ENCODE data around the gene CUL5. TPM values are rescaled to one million over a fixed set of nuclear protein-coding genes. Genes with fewer than 3 reads are reported as not detected.
"Not testable (repeated sequence)": the region's sequence is repeated elsewhere in the genome, so short reads cannot be mapped to it uniquely, and the experiment has no call there.

CUL5 gene
- total and polyA plus RNA-seq, 7 experiments from 2014 or later, result 32.3 to 59.7 (median 39.2) TPM

DNA sequence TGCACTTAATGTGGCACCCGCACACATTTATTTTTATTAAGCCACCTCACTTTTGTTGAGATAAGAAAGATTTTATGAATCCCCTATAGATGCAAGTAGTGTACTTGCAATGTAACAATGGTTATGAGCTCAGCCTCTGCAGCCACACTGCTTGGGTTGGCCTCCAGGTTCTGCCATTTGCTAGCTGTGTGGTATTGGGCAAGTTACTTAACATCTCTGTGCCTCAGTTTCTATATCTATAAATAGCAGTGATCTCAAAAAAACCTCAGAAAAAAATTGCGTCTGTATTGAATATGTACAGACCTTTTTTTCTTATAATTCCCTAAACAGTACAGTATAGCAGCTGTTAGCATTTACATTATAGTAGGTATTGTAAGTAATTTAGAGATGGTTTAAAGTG is 10.0 kb downstream of the CUL5 start:
- Mint-ChIP-seq H3K4me3 (peak overlapping the region in 3 of 10 donors; percentile 21 to 56 (median 39)), H3K4me1 (peaks cover 21 to 78% (median 31%) of the 10 kb centered on the region in 7 donors), H3K27ac (no peak overlapping the region), H3K27me3 (no peaks in the 10 kb centered on the region), H3K36me3 (peaks cover 0 to 32% (median 4%) of the 10 kb centered on the region in 5 donors), H3K9me3 (no peaks in the 10 kb centered on the region)
- Histone ChIP-seq H3K27me3 (ENCODE audit: control insufficient read depth in 2 of 2, insufficient read depth in 2 of 2, low read length in 2 of 2) (no peaks in the 10 kb centered on the region), H3K36me3 (ENCODE audit: control insufficient read depth in 2 of 3, insufficient read depth in 3 of 3, low read length in 3 of 3) (peaks cover 0 to 7% (median 0%) of the 10 kb centered on the region in 3 experiments), H3K4me3 (ENCODE audit: low read length) (no peak overlapping the region), H3K4me1 (ENCODE audit: control insufficient read depth in 2 of 2, insufficient read depth in 2 of 2, low read length in 2 of 2) (peaks cover 0 to 8% of the 10 kb centered on the region in 2 donors), H3K9me3 (ENCODE audit: control insufficient read depth in 2 of 3, low read length in 3 of 3) (no peaks in the 10 kb centered on the region), H3K27ac (ENCODE audit: low read depth, low read length) (no peak overlapping the region)
- ATAC-seq (no peak), DNase-seq (no peak)
- intact Hi-C loops (cut with micrococcal nuclease), result no loop called here
- ChIA-PET CTCF (interaction anchor here (0.7 kb wide), 1 partner anchor 627 kb away, joined by 6 read pairs; no protein-coding TSS in a partner anchor), POLR2A (no interaction called here)

DNA sequence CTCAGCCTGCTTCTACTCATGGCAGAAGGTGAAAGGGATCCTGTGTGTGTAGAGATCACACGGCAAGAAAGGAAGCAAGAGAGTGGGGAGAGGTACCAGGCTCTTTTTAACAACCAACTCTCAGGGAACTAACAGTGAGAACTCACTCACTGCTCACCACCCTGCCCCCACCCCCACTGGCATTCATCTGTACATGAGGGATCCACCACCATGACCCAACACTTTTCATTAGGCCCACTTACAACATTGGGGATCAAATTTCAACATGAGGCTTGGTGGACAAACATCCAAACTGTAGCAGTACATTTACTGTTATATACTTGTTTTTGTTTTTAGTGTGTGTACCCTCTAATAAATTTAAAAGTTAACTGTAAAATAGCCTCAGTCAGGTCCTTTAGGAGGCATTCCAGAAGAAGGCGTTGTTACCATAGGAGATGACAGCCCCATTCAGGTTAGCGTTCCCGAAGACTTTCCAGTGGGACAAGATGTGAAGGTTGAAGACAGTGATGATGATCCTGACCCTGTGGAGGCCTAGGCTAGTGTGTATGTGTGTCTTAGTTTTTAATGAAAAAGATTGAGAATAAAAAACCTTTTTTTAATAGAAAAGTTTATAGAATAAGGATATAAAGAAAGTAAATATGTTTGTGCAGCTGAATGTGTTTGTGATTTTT is 11.3 kb downstream of the CUL5 start:
- CTCF ChIA-PET, result interaction anchor here (0.7 kb wide), 1 partner anchor 525 kb away, joined by 3 read pairs; no protein-coding TSS in a partner anchor
- Mint-ChIP-seq H3K36me3 (peaks cover 0 to 36% (median 4%) of the 10 kb centered on the region in 5 donors), H3K9me3 (no peaks in the 10 kb centered on the region), H3K27me3 (no peaks in the 10 kb centered on the region), H3K4me3 (peak overlapping the region in 6 of 10 donors; percentile 22 to 64 (median 38)), H3K4me1 (peaks cover 29 to 89% (median 42%) of the 10 kb centered on the region in 7 donors), H3K27ac (peak overlapping the region in 1 of 9 donors; percentile 76)
- intact Hi-C loops (cut with micrococcal nuclease), result no loop called here
- Histone ChIP-seq H3K4me3 (ENCODE audit: low read length) (no peak overlapping the region), H3K27me3 (ENCODE audit: control insufficient read depth in 2 of 2, insufficient read depth in 2 of 2, low read length in 2 of 2) (no peaks in the 10 kb centered on the region), H3K36me3 (ENCODE audit: control insufficient read depth in 2 of 3, insufficient read depth in 3 of 3, low read length in 3 of 3) (peaks cover 0 to 7% (median 0%) of the 10 kb centered on the region in 3 experiments), H3K9me3 (ENCODE audit: control insufficient read depth in 2 of 3, low read length in 3 of 3) (no peaks in the 10 kb centered on the region), H3K4me1 (ENCODE audit: control insufficient read depth in 2 of 2, insufficient read depth in 2 of 2, low read length in 2 of 2) (peaks cover 0 to 14% of the 10 kb centered on the region in 2 donors), H3K27ac (ENCODE audit: low read depth, low read length) (no peak overlapping the region)
- ATAC-seq (peak; percentile 24), DNase-seq (no peak)
- POLR2A ChIA-PET, result no interaction called here

- H3K27me3 Mint-ChIP-seq, result no peaks in the 10 kb centered on the region
- intact Hi-C loops (cut with micrococcal nuclease), result no loop called here
- peaks cover 28 to 76% (median 69%) of the 10 kb centered on the region in 7 donors for H3K4me1 Mint-ChIP-seq
- no peak for DNase-seq
- peak overlapping the region in 3 of 10 donors; percentile 5 to 16 (median 9) for H3K4me3 Mint-ChIP-seq
- no peak for ATAC-seq
- H3K27me3 ChIP-seq (ENCODE audit: control insufficient read depth in 2 of 2, insufficient read depth in 2 of 2, low read length in 2 of 2), result no peaks in the 10 kb centered on the region
- peak overlapping the region in 5 of 9 donors; percentile 12 to 71 (median 35) for H3K27ac Mint-ChIP-seq
- peaks cover 0 to 18% of the 10 kb centered on the region in 2 donors for H3K4me1 ChIP-seq (ENCODE audit: control insufficient read depth in 2 of 2, insufficient read depth in 2 of 2, low read length in 2 of 2)
- H3K36me3 Mint-ChIP-seq, result peaks cover 7 to 31% (median 21%) of the 10 kb centered on the region in 5 donors
- H3K9me3 Mint-ChIP-seq, result peaks cover 0 to 4% (median 0%) of the 10 kb centered on the region in 11 donors
- H3K36me3 ChIP-seq (ENCODE audit: control insufficient read depth in 2 of 3, insufficient read depth in 3 of 3, low read length in 3 of 3), result peaks cover 0 to 2% (median 0%) of the 10 kb centered on the region in 3 experiments
- H3K9me3 ChIP-seq (ENCODE audit: control insufficient read depth in 2 of 3, low read length in 3 of 3), result no peaks in the 10 kb centered on the region
- no peak overlapping the region for H3K27ac ChIP-seq (ENCODE audit: low read depth, low read length)
- no peak overlapping the region for H3K4me3 ChIP-seq (ENCODE audit: low read length)
- ChIA-PET POLR2A (interaction anchor here (1.2 kb wide), 1 partner anchor 17 kb away, joined by 3 read pairs; the partner anchor contains the start of gene CUL5), CTCF (no interaction called here)
These were observed 16.8 kb downstream of the CUL5 start for GRCh38 chr11:108025387-108026080.

GRCh38 chr11:108027057-108027456 is 18.4 kb downstream of the CUL5 start:
- Mint-ChIP-seq H3K9me3 (peaks cover 0 to 12% (median 0%) of the 10 kb centered on the region in 11 donors), H3K27ac (no peak overlapping the region), H3K27me3 (no peaks in the 10 kb centered on the region), H3K4me1 (peaks cover 26 to 73% (median 65%) of the 10 kb centered on the region in 7 donors), H3K4me3 (no peak overlapping the region), H3K36me3 (peaks cover 12 to 38% (median 27%) of the 10 kb centered on the region in 5 donors)
- H3K4me3 ChIP-seq (ENCODE audit: low read length), result no peak overlapping the region
- no peaks in the 10 kb centered on the region for H3K27me3 ChIP-seq (ENCODE audit: control insufficient read depth in 2 of 2, insufficient read depth in 2 of 2, low read length in 2 of 2)
- H3K4me1 ChIP-seq (ENCODE audit: control insufficient read depth in 2 of 2, insufficient read depth in 2 of 2, low read length in 2 of 2), result peaks cover 0 to 18% of the 10 kb centered on the region in 2 donors
- H3K9me3 ChIP-seq (ENCODE audit: control insufficient read depth in 2 of 3, low read length in 3 of 3), result no peaks in the 10 kb centered on the region
- POLR2A ChIA-PET, result no interaction called here
- no peak overlapping the region for H3K27ac ChIP-seq (ENCODE audit: low read depth, low read length)
- ATAC-seq (no peak), DNase-seq (no peak)
- intact Hi-C loops (cut with micrococcal nuclease), result no loop called here
- CTCF ChIA-PET, result interaction anchor here (1.0 kb wide), 1 partner anchor 477 kb away, joined by 3 read pairs; no protein-coding TSS in a partner anchor
- peaks cover 0 to 7% (median 0%) of the 10 kb centered on the region in 3 experiments for H3K36me3 ChIP-seq (ENCODE audit: control insufficient read depth in 2 of 3, insufficient read depth in 3 of 3, low read length in 3 of 3)

GRCh38 chr11:108028822-108029441 is 20.2 kb downstream of the CUL5 start:
- intact Hi-C loops (cut with micrococcal nuclease); H3K36me3 ChIP-seq (ENCODE audit: control insufficient read depth in 2 of 3, insufficient read depth in 3 of 3, low read length in 3 of 3); POLR2A ChIA-PET; H3K4me3 Mint-ChIP-seq; H3K4me3 ChIP-seq (ENCODE audit: low read length); CTCF ChIA-PET; H3K27me3 Mint-ChIP-seq; H3K9me3 ChIP-seq (ENCODE audit: control insufficient read depth in 2 of 3, low read length in 3 of 3); DNase-seq; H3K27ac ChIP-seq (ENCODE audit: low read depth, low read length); ATAC-seq; H3K27me3 ChIP-seq (ENCODE audit: control insufficient read depth in 2 of 2, insufficient read depth in 2 of 2, low read length in 2 of 2): not testable (repeated sequence)
- Mint-ChIP-seq H3K27ac (peak overlapping the region in 1 of 9 donors; percentile 2), H3K4me1 (peaks cover 33 to 64% (median 54%) of the 10 kb centered on the region in 7 donors), H3K9me3 (peaks cover 0 to 12% (median 0%) of the 10 kb centered on the region in 11 donors), H3K36me3 (peaks cover 12 to 50% (median 29%) of the 10 kb centered on the region in 5 donors)
- H3K4me1 ChIP-seq (ENCODE audit: control insufficient read depth in 2 of 2, insufficient read depth in 2 of 2, low read length in 2 of 2), result peaks cover 0 to 15% of the 10 kb centered on the region in 2 donors

GRCh38 chr11:108031604-108032003 is 22.9 kb downstream of the CUL5 start:
- H3K27ac Mint-ChIP-seq; H3K27ac ChIP-seq (ENCODE audit: low read depth, low read length); H3K4me3 Mint-ChIP-seq; H3K27me3 Mint-ChIP-seq; CTCF ChIA-PET; H3K9me3 ChIP-seq (ENCODE audit: control insufficient read depth in 2 of 3, low read length in 3 of 3); POLR2A ChIA-PET; H3K4me1 ChIP-seq (ENCODE audit: control insufficient read depth in 2 of 2, insufficient read depth in 2 of 2, low read length in 2 of 2); H3K4me3 ChIP-seq (ENCODE audit: low read length); ATAC-seq; intact Hi-C loops (cut with micrococcal nuclease); H3K27me3 ChIP-seq (ENCODE audit: control insufficient read depth in 2 of 2, insufficient read depth in 2 of 2, low read length in 2 of 2); DNase-seq: not testable (repeated sequence)
- Mint-ChIP-seq H3K36me3 (peaks cover 5 to 58% (median 32%) of the 10 kb centered on the region in 5 donors), H3K9me3 (peaks cover 0 to 12% (median 0%) of the 10 kb centered on the region in 11 donors), H3K4me1 (peaks cover 13 to 38% (median 28%) of the 10 kb centered on the region in 7 donors)
- peaks cover 0 to 29% (median 13%) of the 10 kb centered on the region in 3 experiments for H3K36me3 ChIP-seq (ENCODE audit: control insufficient read depth in 2 of 3, insufficient read depth in 3 of 3, low read length in 3 of 3)

Data from naive thymus-derived CD4-positive, alpha-beta T cell (primary cell).